Esophagus (tissue), 2 donors: ENCODE results near the gene KCNS3. TPM values are rescaled to one million over a fixed set of nuclear protein-coding genes. Genes with fewer than 3 reads are reported as not detected.

ENCODE experiments used
- H3K27ac ChIP-seq, 2 donors: one replicate each; pipeline ENCODE4 v1.5.1; 2013; ENCODE audit warnings: low read depth in 2 of 2, mild to moderate bottlenecking in 2 of 2, inconsistent platforms in 1 of 2, low read length in 1 of 2, moderate library complexity in 1 of 2
- H3K27me3 ChIP-seq, 2 donors: one replicate each; pipeline ENCODE4 v1.6.1; 2013; ENCODE audit warnings: low read length in 2 of 2, control low read depth in 1 of 2, mild to moderate bottlenecking in 1 of 2; ENCODE audit not compliant: insufficient read depth in 2 of 2, control insufficient read depth in 1 of 2
- H3K36me3 ChIP-seq, 2 donors: one replicate each; pipeline ENCODE4 v1.6.1; 2013; ENCODE audit warnings: low read length in 1 of 2; ENCODE audit not compliant: control insufficient read depth in 2 of 2, insufficient read depth in 2 of 2
- H3K4me1 ChIP-seq, 2 donors: one replicate each; pipeline ENCODE4 v1.6.1; 2013; ENCODE audit warnings: low read length in 1 of 2; ENCODE audit not compliant: control insufficient read depth in 2 of 2, insufficient read depth in 2 of 2
- H3K4me3 ChIP-seq, 2 donors: one replicate each; pipeline ENCODE4 v1.5.1; 2013; ENCODE audit warnings: low read length in 2 of 2, mild to moderate bottlenecking in 2 of 2, low read depth in 1 of 2, moderate library complexity in 1 of 2
- H3K9me3 ChIP-seq, 2 donors: one replicate each; pipeline ENCODE4 v1.6.1; 2013; ENCODE audit warnings: mild to moderate bottlenecking in 2 of 2, low read depth in 1 of 2, low read length in 1 of 2, moderate library complexity in 1 of 2; ENCODE audit not compliant: control insufficient read depth in 2 of 2, insufficient read depth in 1 of 2
- WGBS, 2 donors: extraction: QIAGEN DNeasy Blood & Tissue Kit; methylation state at CpG; one replicate each; pipeline ENCODE4 v1.1.7; 2013; 5-methylcytosine and 5-hydroxymethylcytosine counted together
- polyA plus RNA-seq, 2 donors: library from polyadenylated mRNA; stranded (reverse); fragments of 200-250 nt; gene quantifications; one replicate each; pipeline ENCODE4 v1.2.3, GENCODE V29; 2013
- donor health status: healthy with polysubstance abuse.
- donor health status: Bipolar disorder and iron deficiency.

The KCNS3 gene
- polyA plus RNA-seq, 2 donors, result 2.9 to 3.8 TPM

DNA sequence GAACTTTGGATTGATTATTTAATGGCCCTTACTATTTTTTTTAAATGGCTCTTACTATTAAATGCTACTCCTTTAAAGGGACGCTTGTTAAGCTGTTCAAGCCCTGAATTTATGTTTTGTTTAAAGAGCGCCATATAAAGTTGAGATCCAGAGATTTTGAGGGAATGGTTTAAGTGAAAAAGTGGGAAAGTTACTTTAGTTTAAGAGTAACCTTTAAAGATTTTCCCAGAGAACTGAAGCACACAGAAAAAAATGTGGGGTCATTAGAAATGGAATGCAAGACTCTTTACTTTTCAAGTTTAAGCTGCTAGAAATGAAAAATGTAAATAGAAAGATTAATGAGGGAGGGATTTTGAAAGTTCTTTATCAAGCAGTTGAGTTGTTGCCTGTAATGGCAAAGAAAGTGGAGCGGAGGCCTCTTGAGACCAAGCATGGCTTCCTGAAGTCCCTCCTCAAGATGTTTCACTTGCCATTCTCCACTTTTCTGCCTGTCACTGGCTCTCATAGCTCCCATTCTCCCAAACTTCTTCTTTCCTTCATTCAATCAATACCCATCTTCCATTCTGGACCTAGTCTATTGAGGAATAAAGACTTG lies 93.2 kb downstream of the KCNS3 start:
- Histone ChIP-seq H3K4me3 (no peak overlapping the region), H3K4me1 (no peaks in the 10 kb centered on the region), H3K27ac (no peak overlapping the region), H3K36me3 (no peaks in the 10 kb centered on the region), H3K9me3 (no peaks in the 10 kb centered on the region), H3K27me3 (no peaks in the 10 kb centered on the region)
- 73 to 87% methylated on average over 3 of the region's 3 CpGs for WGBS, 2 donors

DNA sequence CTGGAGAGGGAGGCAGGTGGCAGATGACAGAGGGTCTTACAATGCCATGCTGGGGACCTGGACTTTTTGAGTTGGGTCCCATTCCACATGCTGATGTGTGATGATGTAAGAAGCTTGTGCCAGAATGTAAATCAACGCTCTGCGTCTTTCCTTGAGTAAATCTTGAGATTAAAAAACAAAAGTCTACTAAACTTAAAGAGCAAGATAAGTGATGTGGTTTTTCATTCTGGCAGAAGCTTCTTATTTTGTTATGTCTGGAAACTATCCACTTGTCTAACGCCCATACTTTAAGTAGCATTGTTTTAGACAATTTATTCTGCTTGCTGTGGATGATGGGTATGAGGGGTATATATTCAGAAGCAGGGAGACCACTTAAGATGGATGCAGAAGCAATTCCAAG lies 94.5 kb downstream of the KCNS3 start:
- H3K27me3 ChIP-seq, result no peaks in the 10 kb centered on the region
- H3K27ac ChIP-seq, result no peak overlapping the region
- H3K4me3 ChIP-seq, result no peak overlapping the region
- no peaks in the 10 kb centered on the region for H3K4me1 ChIP-seq
- no peaks in the 10 kb centered on the region for H3K36me3 ChIP-seq
- 67 to 68% methylated on average over 3 of the region's 3 CpGs for WGBS, 2 donors
- H3K9me3 ChIP-seq, result no peaks in the 10 kb centered on the region

DNA sequence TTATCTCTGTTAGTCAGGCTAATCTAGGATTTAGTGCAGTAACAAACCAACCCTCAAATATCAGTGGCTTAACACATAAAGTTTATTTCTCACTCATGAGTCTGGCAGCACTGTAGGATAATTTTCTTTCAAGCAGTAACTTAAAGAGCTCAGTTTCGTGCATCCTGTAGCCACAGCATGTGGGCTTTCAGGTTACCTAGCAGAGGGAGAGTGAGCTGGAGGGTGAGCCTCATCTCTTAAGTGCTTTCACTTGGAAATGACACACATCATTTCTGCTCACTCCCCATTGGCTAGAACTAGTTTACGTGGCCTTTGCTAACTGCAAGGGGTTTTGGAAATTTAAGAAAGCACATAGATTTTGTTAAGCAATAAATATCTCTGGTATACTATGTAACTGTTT lies 96.9 kb downstream of the KCNS3 start:
- Histone ChIP-seq H3K36me3 (no peaks in the 10 kb centered on the region), H3K4me1 (no peaks in the 10 kb centered on the region), H3K27ac (no peak overlapping the region), H3K9me3 (no peaks in the 10 kb centered on the region), H3K4me3 (no peak overlapping the region), H3K27me3 (no peaks in the 10 kb centered on the region)
- 82 to 85% methylated on average over 2 of the region's 2 CpGs for WGBS, 2 donors

- Histone ChIP-seq H3K4me1 (no peaks in the 10 kb centered on the region), H3K4me3 (no peak overlapping the region), H3K36me3 (no peaks in the 10 kb centered on the region), H3K9me3 (no peaks in the 10 kb centered on the region), H3K27me3 (no peaks in the 10 kb centered on the region), H3K27ac (peak overlapping the region in 1 of 2 donors; percentile 53)
- 56 to 69% methylated on average over 6 of the region's 6 CpGs for WGBS, 2 donors
Observed at GRCh38 chr2:17976871-17977746, 98.6 kb downstream of the KCNS3 start.

GRCh38 chr2:17979707-17980106 lies 101.2 kb downstream of the KCNS3 start:
- no peak overlapping the region for H3K4me3 ChIP-seq
- no peaks in the 10 kb centered on the region for H3K9me3 ChIP-seq
- no peaks in the 10 kb centered on the region for H3K36me3 ChIP-seq
- H3K27me3 ChIP-seq, result no peaks in the 10 kb centered on the region
- H3K4me1 ChIP-seq, result no peaks in the 10 kb centered on the region
- H3K27ac ChIP-seq, result no peak overlapping the region

GRCh38 chr2:17981936-17982335 lies 103.5 kb downstream of the KCNS3 start:
- Histone ChIP-seq H3K4me3 (no peak overlapping the region), H3K9me3 (no peaks in the 10 kb centered on the region), H3K27me3 (no peaks in the 10 kb centered on the region), H3K27ac (no peak overlapping the region), H3K4me1 (no peaks in the 10 kb centered on the region), H3K36me3 (no peaks in the 10 kb centered on the region)
- 81 to 86% methylated on average over 3 of the region's 3 CpGs for WGBS, 2 donors

Other genes with a start within 250 kb of the KCNS3 start
- gene SMC6, start 124.9 kb upstream of the KCNS3 start, polyA plus RNA-seq, result 10 to 100 TPM in 1 of 2 donors, 1 to 10 TPM in 1; 9.2 to 12.3 TPM
- 10 to 100 TPM in 1 of 2 donors, 1 to 10 TPM in 1; 3.3 to 11.1 TPM for gene GEN1, start 124.5 kb upstream of the KCNS3 start, polyA plus RNA-seq
- under 1 TPM; 0.16 to 0.31 TPM for gene MSGN1, start 62.2 kb upstream of the KCNS3 start, polyA plus RNA-seq